ENCODE measurements around the gene LMO7.

Gene LMO7

DNA sequence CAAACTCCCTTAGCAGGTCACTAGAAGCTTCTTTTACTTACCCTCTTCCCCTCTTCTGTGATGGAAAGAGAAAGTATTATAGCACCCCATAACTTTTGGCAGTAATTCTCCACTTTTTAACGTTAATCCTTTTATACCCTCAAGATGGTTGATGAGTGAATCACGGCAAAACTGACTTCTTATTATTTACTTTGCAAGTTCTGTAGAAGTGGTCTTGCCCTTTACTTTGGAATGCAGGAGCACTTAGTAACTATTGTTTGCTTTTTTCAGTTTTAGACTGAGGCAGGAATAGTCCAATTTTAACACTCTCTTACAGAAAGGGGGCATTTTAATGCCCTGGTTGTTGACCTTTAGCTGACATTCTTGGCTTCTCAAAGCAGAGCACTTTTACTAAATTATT, 260.1 kb downstream of the LMO7 start:
- no CpG with 5 or more reads among the region's 2 CpGs for WGBS (ENCODE audit: extremely low coverage, insufficient coverage, insufficient read length)
- Histone ChIP-seq H3K27ac (ENCODE audit: low read depth, low read length) (no peak overlapping the region), H3K79me1 (ENCODE audit: low read length) (no peaks in the 10 kb centered on the region), H3K4me3 (ENCODE audit: low read depth, low read length) (no peak overlapping the region), H2BK12ac (ENCODE audit: low read length) (no peak overlapping the region), H3K4me1 (ENCODE audit: control insufficient read depth in 1 of 2, insufficient read depth in 2 of 2, low read length in 2 of 2) (no peaks in the 10 kb centered on the region), H2AK5ac (ENCODE audit: low read length) (no peak overlapping the region), H4K91ac (ENCODE audit: low read depth, low read length) (no peak overlapping the region), H3K36me3 (ENCODE audit: control insufficient read depth in 1 of 2, insufficient read depth in 2 of 2, low read length in 2 of 2) (no peaks in the 10 kb centered on the region), H3K27me3 (ENCODE audit: insufficient read depth, low read length) (no peaks in the 10 kb centered on the region), H2AFZ (ENCODE audit: insufficient read depth, low read length, poor library complexity) (no peak overlapping the region), H3K23ac (ENCODE audit: low read length) (no peak overlapping the region), H3K4me2 (ENCODE audit: low read length) (no peak overlapping the region), H4K8ac (ENCODE audit: low read depth, low read length) (no peak overlapping the region), H3K4ac (ENCODE audit: low read depth, low read length) (no peak overlapping the region), H3K18ac (ENCODE audit: low read length) (no peak overlapping the region), H3K14ac (ENCODE audit: low read length) (no peak overlapping the region), H3K9me3 (ENCODE audit: insufficient read depth, low read depth, low read length) (no peaks in the 10 kb centered on the region), H4K12ac (ENCODE audit: low read depth, low read length) (no peak overlapping the region), H3K9ac (ENCODE audit: low read length) (no peak overlapping the region), H2BK120ac (ENCODE audit: insufficient read depth, low read length, poor library complexity) (no peak overlapping the region), H2BK5ac (ENCODE audit: low read depth, low read length, poor library complexity) (no peak overlapping the region), H3K79me2 (ENCODE audit: control insufficient read depth, insufficient read depth, low read length, poor library complexity) (no peaks in the 10 kb centered on the region)
- no peak for DNase-seq

DNA sequence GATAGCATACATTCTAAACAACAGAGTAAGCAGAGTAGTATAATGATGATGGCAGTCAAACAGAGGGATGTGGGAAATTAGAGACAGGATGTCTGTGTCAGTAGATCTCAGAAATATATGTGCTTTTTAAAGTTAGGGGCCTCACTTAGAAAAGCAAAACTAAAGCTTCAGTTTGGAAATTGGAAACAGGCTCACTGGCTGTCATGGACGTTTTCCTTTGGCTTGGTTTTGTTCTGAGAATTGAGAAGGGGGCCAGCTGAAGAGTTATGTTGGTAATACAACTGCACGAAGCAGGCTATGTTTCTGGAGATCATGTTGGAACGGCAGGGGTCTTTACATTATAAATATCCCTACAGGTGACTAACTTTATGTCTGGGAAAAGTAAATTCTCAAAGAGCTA, 261.3 kb downstream of the LMO7 start:
- no peak for DNase-seq
- Histone ChIP-seq H3K4me2 (ENCODE audit: low read length) (no peak overlapping the region), H3K27ac (ENCODE audit: low read depth, low read length) (no peak overlapping the region), H3K9me3 (ENCODE audit: insufficient read depth, low read depth, low read length) (no peaks in the 10 kb centered on the region), H4K8ac (ENCODE audit: low read depth, low read length) (no peak overlapping the region), H3K9ac (ENCODE audit: low read length) (no peak overlapping the region), H4K91ac (ENCODE audit: low read depth, low read length) (no peak overlapping the region), H2BK120ac (ENCODE audit: insufficient read depth, low read length, poor library complexity) (no peak overlapping the region), H3K18ac (ENCODE audit: low read length) (no peak overlapping the region), H3K14ac (ENCODE audit: low read length) (no peak overlapping the region), H3K4me1 (ENCODE audit: control insufficient read depth in 1 of 2, insufficient read depth in 2 of 2, low read length in 2 of 2) (no peaks in the 10 kb centered on the region), H2AK5ac (ENCODE audit: low read length) (no peak overlapping the region), H3K27me3 (ENCODE audit: insufficient read depth, low read length) (no peaks in the 10 kb centered on the region), H2BK12ac (ENCODE audit: low read length) (no peak overlapping the region), H3K23ac (ENCODE audit: low read length) (no peak overlapping the region), H3K79me2 (ENCODE audit: control insufficient read depth, insufficient read depth, low read length, poor library complexity) (no peaks in the 10 kb centered on the region), H2AFZ (ENCODE audit: insufficient read depth, low read length, poor library complexity) (no peak overlapping the region), H3K4me3 (ENCODE audit: low read depth, low read length) (no peak overlapping the region), H3K36me3 (ENCODE audit: control insufficient read depth in 1 of 2, insufficient read depth in 2 of 2, low read length in 2 of 2) (no peaks in the 10 kb centered on the region), H2BK5ac (ENCODE audit: low read depth, low read length, poor library complexity) (no peak overlapping the region), H3K4ac (ENCODE audit: low read depth, low read length) (no peak overlapping the region), H3K79me1 (ENCODE audit: low read length) (no peaks in the 10 kb centered on the region), H4K12ac (ENCODE audit: low read depth, low read length) (no peak overlapping the region)
- WGBS (ENCODE audit: extremely low coverage, insufficient coverage, insufficient read length), result no CpG with 5 or more reads among the region's 3 CpGs

DNA sequence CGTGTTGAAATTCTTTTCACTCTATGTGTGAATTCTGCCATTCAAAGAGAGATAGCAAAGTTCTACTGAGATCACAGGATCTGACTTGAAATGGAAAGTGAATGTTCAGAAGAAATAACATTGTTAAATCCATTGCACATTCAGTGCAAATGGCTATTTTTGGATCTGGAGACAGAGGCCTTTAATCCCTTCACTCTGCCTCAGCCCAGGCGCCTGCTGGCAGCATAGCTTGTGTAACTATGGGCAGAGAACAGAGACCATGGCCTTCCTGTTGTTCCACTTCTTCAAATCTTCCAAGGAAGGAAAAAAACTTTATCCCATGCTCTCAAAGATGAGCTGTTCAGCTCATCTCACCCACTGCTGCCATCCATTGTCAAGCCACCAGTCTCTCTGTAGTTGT, 265.4 kb downstream of the LMO7 start:
- Histone ChIP-seq H2BK120ac (ENCODE audit: insufficient read depth, low read length, poor library complexity) (no peak overlapping the region), H2AFZ (ENCODE audit: insufficient read depth, low read length, poor library complexity) (no peak overlapping the region), H4K91ac (ENCODE audit: low read depth, low read length) (no peak overlapping the region), H3K4me1 (ENCODE audit: control insufficient read depth in 1 of 2, insufficient read depth in 2 of 2, low read length in 2 of 2) (peaks cover 0 to 2% of the 10 kb centered on the region in 2 experiments), H4K8ac (ENCODE audit: low read depth, low read length) (no peak overlapping the region), H3K4me2 (ENCODE audit: low read length) (no peak overlapping the region), H3K27me3 (ENCODE audit: insufficient read depth, low read length) (no peaks in the 10 kb centered on the region), H3K23ac (ENCODE audit: low read length) (no peak overlapping the region), H3K4ac (ENCODE audit: low read depth, low read length) (no peak overlapping the region), H2BK12ac (ENCODE audit: low read length) (no peak overlapping the region), H3K36me3 (ENCODE audit: control insufficient read depth in 1 of 2, insufficient read depth in 2 of 2, low read length in 2 of 2) (no peaks in the 10 kb centered on the region), H2BK5ac (ENCODE audit: low read depth, low read length, poor library complexity) (no peak overlapping the region), H4K12ac (ENCODE audit: low read depth, low read length) (no peak overlapping the region), H3K14ac (ENCODE audit: low read length) (no peak overlapping the region), H3K9ac (ENCODE audit: low read length) (no peak overlapping the region), H2AK5ac (ENCODE audit: low read length) (no peak overlapping the region), H3K9me3 (ENCODE audit: insufficient read depth, low read depth, low read length) (no peaks in the 10 kb centered on the region), H3K27ac (ENCODE audit: low read depth, low read length) (no peak overlapping the region), H3K18ac (ENCODE audit: low read length) (no peak overlapping the region), H3K79me2 (ENCODE audit: control insufficient read depth, insufficient read depth, low read length, poor library complexity) (no peaks in the 10 kb centered on the region), H3K4me3 (ENCODE audit: low read depth, low read length) (no peak overlapping the region), H3K79me1 (ENCODE audit: low read length) (peaks cover 3% of the 10 kb centered on the region)
- no peak for DNase-seq
- no CpG with 5 or more reads among the region's 2 CpGs for WGBS (ENCODE audit: extremely low coverage, insufficient coverage, insufficient read length)

DNA sequence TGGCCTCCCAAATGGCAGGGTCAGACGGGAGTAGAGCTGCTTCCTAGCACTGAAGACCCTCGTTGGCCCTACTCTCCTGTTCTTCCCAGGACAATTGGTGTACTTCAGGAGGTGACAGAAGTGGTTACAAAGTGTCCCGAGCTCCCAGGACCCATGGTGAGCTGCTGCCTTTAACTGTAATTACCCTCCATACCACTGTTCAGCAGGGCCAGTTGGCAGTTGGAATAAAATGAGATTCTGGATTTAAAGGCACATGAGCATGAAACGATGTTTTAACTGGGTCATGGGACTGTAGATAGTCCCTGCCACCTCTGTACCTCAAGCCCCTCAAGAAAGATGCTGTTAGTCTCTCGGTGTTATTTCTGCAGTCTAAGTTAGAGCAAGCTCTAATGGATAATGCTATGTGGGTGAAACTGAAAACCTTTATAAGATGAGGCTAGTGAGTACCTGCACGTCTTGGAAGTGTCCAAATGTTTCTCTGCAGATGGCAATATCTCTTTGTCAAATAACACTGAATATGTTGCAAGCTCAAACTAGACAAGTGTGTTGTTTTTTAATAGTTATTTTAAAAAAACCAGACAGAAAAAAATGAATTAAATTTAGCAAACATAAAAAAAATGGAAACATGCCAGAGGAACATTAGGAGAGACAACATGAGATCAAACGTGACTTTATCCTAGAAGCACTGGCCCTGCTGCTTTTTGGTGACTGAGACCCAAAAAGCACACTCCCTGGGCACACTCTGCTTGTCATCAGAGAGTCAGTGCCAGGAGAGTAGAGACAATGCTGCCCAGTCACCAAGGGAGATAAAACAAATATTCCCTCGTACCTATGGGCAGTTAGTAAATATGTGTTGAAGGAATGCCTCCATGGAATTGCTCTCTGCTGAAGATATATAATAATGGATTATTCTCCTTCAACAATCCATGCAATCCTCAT, 266.3 kb downstream of the LMO7 start:
- H2AK5ac ChIP-seq (ENCODE audit: low read length), result no peak overlapping the region
- no peak overlapping the region for H2AFZ ChIP-seq (ENCODE audit: insufficient read depth, low read length, poor library complexity)
- no peak overlapping the region for H3K4me2 ChIP-seq (ENCODE audit: low read length)
- no peak overlapping the region for H4K12ac ChIP-seq (ENCODE audit: low read depth, low read length)
- no peak overlapping the region for H3K18ac ChIP-seq (ENCODE audit: low read length)
- DNase-seq, result no peak
- no peak overlapping the region for H3K4ac ChIP-seq (ENCODE audit: low read depth, low read length)
- no peak overlapping the region for H3K23ac ChIP-seq (ENCODE audit: low read length)
- no peaks in the 10 kb centered on the region for H3K36me3 ChIP-seq (ENCODE audit: control insufficient read depth in 1 of 2, insufficient read depth in 2 of 2, low read length in 2 of 2)
- H3K79me1 ChIP-seq (ENCODE audit: low read length), result peaks cover 3% of the 10 kb centered on the region
- peaks cover 2 to 3% of the 10 kb centered on the region in 2 experiments for H3K4me1 ChIP-seq (ENCODE audit: control insufficient read depth in 1 of 2, insufficient read depth in 2 of 2, low read length in 2 of 2)
- H3K79me2 ChIP-seq (ENCODE audit: control insufficient read depth, insufficient read depth, low read length, poor library complexity), result no peaks in the 10 kb centered on the region
- no peak overlapping the region for H4K8ac ChIP-seq (ENCODE audit: low read depth, low read length)
- no peak overlapping the region for H2BK120ac ChIP-seq (ENCODE audit: insufficient read depth, low read length, poor library complexity)
- H2BK12ac ChIP-seq (ENCODE audit: low read length), result no peak overlapping the region
- H3K9me3 ChIP-seq (ENCODE audit: insufficient read depth, low read depth, low read length), result no peaks in the 10 kb centered on the region
- H3K14ac ChIP-seq (ENCODE audit: low read length), result no peak overlapping the region
- H3K27me3 ChIP-seq (ENCODE audit: insufficient read depth, low read length), result no peaks in the 10 kb centered on the region
- no peak overlapping the region for H3K27ac ChIP-seq (ENCODE audit: low read depth, low read length)
- no peak overlapping the region for H3K4me3 ChIP-seq (ENCODE audit: low read depth, low read length)
- no peak overlapping the region for H3K9ac ChIP-seq (ENCODE audit: low read length)
- no CpG with 5 or more reads among the region's 8 CpGs for WGBS (ENCODE audit: extremely low coverage, insufficient coverage, insufficient read length)
- no peak overlapping the region for H2BK5ac ChIP-seq (ENCODE audit: low read depth, low read length, poor library complexity)
- H4K91ac ChIP-seq (ENCODE audit: low read depth, low read length), result no peak overlapping the region

All from trophoblast cell (in vitro differentiated cells and primary cell).